SK-N-SH (cell line): Measurements from ENCODE around the gene CALU.

Experiments used
- CTCF ChIP-seq: fragments of 200-600 bp; sonication (generic); IDR thresholded peaks from 2 replicates; pipeline ENCODE4 v1.6.1; 2017; ENCODE audit warnings: antibody characterized with exemption, mild to moderate bottlenecking, moderate library complexity
- EP300 ChIP-seq, 2 experiments: IDR thresholded peaks; 2 replicates each; pipeline versions ENCODE4 v1.4.0 to v1.6.1; 2012; ENCODE audit warnings: borderline replicate concordance in 1 of 2, low read depth in 1 of 2, low read length in 1 of 2
- FOXM1 ChIP-seq: IDR thresholded peaks from 2 replicates; pipeline ENCODE4 v1.4.0; 2012; ENCODE audit warnings: low read depth, mild to moderate bottlenecking
- MAX ChIP-seq: IDR thresholded peaks from 2 replicates; pipeline ENCODE4 v1.4.0; 2012; ENCODE audit warnings: low read depth
- POLR2AphosphoS5 ChIP-seq: IDR thresholded peaks from 2 replicates; pipeline ENCODE4 v1.6.1; 2012; ENCODE audit warnings: low read depth, low read length
- RAD21 ChIP-seq: IDR thresholded peaks from 2 replicates; pipeline ENCODE4 v1.6.1; 2012; ENCODE audit warnings: mild to moderate bottlenecking, low read length
- REST ChIP-seq: IDR thresholded peaks from 2 replicates; pipeline ENCODE4 v1.6.1; 2012; ENCODE audit warnings: mild to moderate bottlenecking, low read depth, low read length, moderate library complexity
- TAF1 ChIP-seq: IDR thresholded peaks from 2 replicates; pipeline ENCODE4 v1.6.1; 2012; ENCODE audit warnings: low read depth, mild to moderate bottlenecking, low read length, moderate library complexity, borderline replicate concordance
- USF2 ChIP-seq: fragments of 150-350 bp; IDR thresholded peaks from 2 replicates; pipeline ENCODE4 v1.6.1; 2017; ENCODE audit warnings: antibody characterized with exemption, low read length, low read depth, borderline replicate concordance

- no peak for TF ChIP-seq CTCF
- TF ChIP-seq RAD21 = no peak
- no peak for TF ChIP-seq TAF1
- no peak for TF ChIP-seq POLR2AphosphoS5
- no peak for TF ChIP-seq MAX
- TF ChIP-seq FOXM1 = no peak
- TF ChIP-seq REST = no peak
- no peak for TF ChIP-seq USF2
- TF ChIP-seq EP300 (IDR thresholded peaks at IDR 0.05; ENCODE audit: borderline replicate concordance in 1 of 2, low read depth in 1 of 2, low read length in 1 of 2) = no peak
These were observed 20.1 kb upstream of the CALU start for GRCh38 chr7:128718967-128719642.
